ENCODE measurements around the gene CIRBP. TPM values are rescaled to one million over a fixed set of nuclear protein-coding genes. Genes with fewer than 3 reads are reported as not detected.

Gene CIRBP
- total and polyA plus RNA-seq, 2 of the 13 experiments (the other 11 are each of a cell fraction or from before 2014, with no cell fraction given), result 133 to 140 TPM

GRCh38 chr19:1258707-1259205 lies 10.4 kb upstream of the CIRBP start:
- no peak for FAIRE-seq
- peaks cover 50% of the 10 kb centered on the region; the same call in 1 of the 2 replicates for H4K20me1 ChIP-seq (ENCODE audit: insufficient read depth, low read length)
- CTCF ChIA-PET (ENCODE audit: low intra/inter-chr PET ratio, low total read pairs), result no interaction called here
- H3K4me1 ChIP-seq (ENCODE audit: insufficient read depth, low read length), result peaks cover 88% of the 10 kb centered on the region
- peaks cover 18 to 38% of the 10 kb centered on the region in 2 experiments for H3K36me3 ChIP-seq (replicated peaks in 1 of 2; ENCODE audit: control insufficient read depth in 1 of 2, insufficient read depth in 2 of 2, low read length in 2 of 2)
- POLR2A ChIA-PET, result interaction anchor here (0.7 to 13.7 kb wide), 4 partner anchors 4 to 33 kb away, joined by 3 to 668 read pairs (median 566); partner anchors contain the start of genes ATP5F1D, CIRBP and MIDN
- intact Hi-C loops (cut with micrococcal nuclease; ENCODE audit: unreplicated experiment) (no loop called here), in situ Hi-C loops (cut with HindIII; ENCODE audit: extremely low pct_ligation_motif_present, low pct_unique_long_range_greater_than_20kb) (no loop called here)
- H3K4me2 ChIP-seq (ENCODE audit: low read depth, low read length), result peak overlapping the region; percentile 79
- ATAC-seq, result no peak
- DNase-seq (ENCODE audit: low spot score), result no peak
- WGBS (ENCODE audit: low lambda C conversion rate), result 28% methylated on average over 15 of the region's 15 CpGs
- H3K79me2 ChIP-seq (ENCODE audit: insufficient read depth, low read length), result peaks cover 18% of the 10 kb centered on the region
- peak overlapping the region; percentile 27; the same call in 1 of the 2 replicates for H3K9ac ChIP-seq (ENCODE audit: insufficient read depth, low read depth, low read length)
- TF ChIP-seq U2AF1 (optimal IDR thresholded peaks at IDR 0.05; ENCODE audit: low read depth, low read length), result peak; percentile 71
- TF ChIP-seq CBX2 (IDR thresholded peaks at IDR 0.05; ENCODE audit: low read depth, low read length), result no peak
- no peak for TF ChIP-seq CBX2 (CRISPR knock-in tag; IDR thresholded peaks at IDR 0.05; ENCODE audit: low read depth)
- no TSS peak for BruUV-seq (replicated peaks)
- H3K27ac ChIP-seq (ENCODE audit: extremely low read length, insufficient read depth, low read length), result peak overlapping the region; percentile 85
- H3K27me3 ChIP-seq (ENCODE audit: control insufficient read depth in 1 of 2, insufficient read depth in 2 of 2, low read length in 2 of 2), result no peaks in the 10 kb centered on the region
- H3K9me3 ChIP-seq (ENCODE audit: low read length), result no peaks in the 10 kb centered on the region
- H3K4me3 ChIP-seq (replicated peaks in 1 of 3; ENCODE audit: insufficient read depth in 1 of 3, low read depth in 2 of 3, low read length in 3 of 3), result peak overlapping the region in 2 of 3 experiments; percentile 21 to 67; a peak in 3 of 6 replicates
- H2AFZ ChIP-seq (ENCODE audit: low read length), result no peak overlapping the region

- Histone ChIP-seq H3K9ac (ENCODE audit: insufficient read depth, low read depth, low read length) (peak overlapping the region; percentile 64), H3K27ac (ENCODE audit: extremely low read length, insufficient read depth, low read length) (peak overlapping the region; percentile 85), H3K79me2 (ENCODE audit: insufficient read depth, low read length) (peaks cover 14% of the 10 kb centered on the region), H3K27me3 (ENCODE audit: control insufficient read depth in 1 of 2, insufficient read depth in 2 of 2, low read length in 2 of 2) (no peaks in the 10 kb centered on the region), H3K4me3 (replicated peaks in 1 of 3; ENCODE audit: insufficient read depth in 1 of 3, low read depth in 2 of 3, low read length in 3 of 3) (peak overlapping the region; percentile 10 to 67 (median 38); a peak in 5 of 6 replicates), H3K36me3 (replicated peaks in 1 of 2; ENCODE audit: control insufficient read depth in 1 of 2, insufficient read depth in 2 of 2, low read length in 2 of 2) (peaks cover 18 to 35% of the 10 kb centered on the region in 2 experiments), H4K20me1 (ENCODE audit: insufficient read depth, low read length) (peaks cover 45% of the 10 kb centered on the region; the same call in 1 of the 2 replicates), H2AFZ (ENCODE audit: low read length) (no peak overlapping the region), H3K4me2 (ENCODE audit: low read depth, low read length) (peak overlapping the region; percentile 79), H3K9me3 (ENCODE audit: low read length) (no peaks in the 10 kb centered on the region), H3K4me1 (ENCODE audit: insufficient read depth, low read length) (peaks cover 87% of the 10 kb centered on the region)
- ChIA-PET POLR2A (interaction anchor here (0.7 to 13.7 kb wide), 7 partner anchors 4 to 144 kb away, joined by 3 to 668 read pairs (median 3); partner anchors contain the start of genes ATP5F1D, CIRBP, FAM174C and MIDN), CTCF (ENCODE audit: low intra/inter-chr PET ratio, low total read pairs) (no interaction called here)
- BruUV-seq (replicated peaks), result TSS peak; percentile 82
- FAIRE-seq (peak; percentile 83), DNase-seq (ENCODE audit: low spot score) (peak; percentile 86), ATAC-seq (peak; percentile 63)
- WGBS (ENCODE audit: low lambda C conversion rate), result 0% methylated on average over 5 of the region's 17 CpGs
- in situ Hi-C loops (cut with HindIII; ENCODE audit: extremely low pct_ligation_motif_present, low pct_unique_long_range_greater_than_20kb), result no loop called here
- intact Hi-C loops (cut with micrococcal nuclease; ENCODE audit: unreplicated experiment), result no loop called here
- no peak for TF ChIP-seq ZNF629 (CRISPR knock-in tag; conservative IDR thresholded peaks at IDR 0.05)
- no peak for TF ChIP-seq KDM5A (IDR thresholded peaks at IDR 0.05; ENCODE audit: borderline replicate concordance, low read length)
- TF ChIP-seq ZNF576 (CRISPR knock-in tag; IDR thresholded peaks at IDR 0.05), result no peak
- peak; percentile 95 for TF ChIP-seq HIVEP1 (CRISPR knock-in tag; IDR thresholded peaks at IDR 0.05)
- no peak for TF ChIP-seq CREB1 (IDR thresholded peaks at IDR 0.05)
- TF ChIP-seq CREB1 (CRISPR knock-in tag; IDR thresholded peaks at IDR 0.05), result no peak
- peak; percentile 83 for TF ChIP-seq ZNF784 (CRISPR knock-in tag; IDR thresholded peaks at IDR 0.05; ENCODE audit: borderline replicate concordance)
- peak; percentile 81; the same call in 1 of the 2 replicates for TF ChIP-seq ZNF547 (CRISPR knock-in tag; IDR thresholded peaks at IDR 0.05)
- TF ChIP-seq PCBP1 (IDR thresholded peaks at IDR 0.05; ENCODE audit: borderline replicate concordance, low read depth, low read length), result peak; percentile 99
- TF ChIP-seq GATAD1 (CRISPR knock-in tag; IDR thresholded peaks at IDR 0.05), result 0 out of 2 replicates have a peak, but pooled peaks have one; percentile 48
- peak; percentile 90 for TF ChIP-seq SP5 (CRISPR knock-in tag; IDR thresholded peaks at IDR 0.05; ENCODE audit: borderline replicate concordance, low read depth)
- peak; percentile 54; the same call in 1 of the 2 replicates for TF ChIP-seq KDM5B (CRISPR knock-in tag; IDR thresholded peaks at IDR 0.05; ENCODE audit: borderline replicate concordance)
- TF ChIP-seq ZBTB21 (CRISPR knock-in tag; IDR thresholded peaks at IDR 0.05), result peak; percentile 48; the same call in 1 of the 2 replicates
- no peak for TF ChIP-seq ZNF672 (CRISPR knock-in tag; IDR thresholded peaks at IDR 0.05)
- no peak for TF ChIP-seq EEA1 (CRISPR knock-in tag; IDR thresholded peaks at IDR 0.05; ENCODE audit: borderline replicate concordance)
Measured at GRCh38 chr19:1259206-1259875, 9.8 kb upstream of the CIRBP start.

Data from HepG2 (cell line).